Measurements from ENCODE around the gene MACROD2. TPM values are rescaled to one million over a fixed set of nuclear protein-coding genes. Genes with fewer than 3 reads are reported as not detected.

The MACROD2 gene
- total RNA-seq, 1 donor from 2014 or later = 6.4 TPM

DNA sequence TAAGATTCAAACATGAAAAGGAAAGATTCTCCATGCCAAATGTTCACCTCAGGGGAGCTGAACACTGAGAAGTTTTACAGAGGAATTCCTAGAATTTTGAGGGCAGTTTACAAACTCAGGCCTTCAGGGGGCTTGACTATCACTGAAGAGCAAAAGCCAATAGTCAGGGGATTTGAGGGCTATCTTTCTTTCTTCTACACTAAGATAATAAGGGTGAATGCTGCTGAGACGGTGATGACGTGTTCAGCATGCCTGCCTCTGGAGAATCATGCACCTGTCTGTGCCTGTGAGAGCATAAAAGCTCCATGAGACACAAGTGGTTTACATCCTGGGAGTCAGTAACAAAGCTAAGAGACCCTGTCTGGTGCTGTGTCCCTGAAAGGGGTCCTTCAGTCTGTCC, 1492.4 kb downstream of the MACROD2 start:
- Mint-ChIP-seq H3K27ac (ENCODE audit: unreplicated experiment) (no peak overlapping the region), H3K27me3 (ENCODE audit: low read depth) (no peaks in the 10 kb centered on the region), H3K9me3 (peaks cover 3% of the 10 kb centered on the region), H3K4me3 (no peak overlapping the region), H3K4me1 (no peaks in the 10 kb centered on the region), H3K36me3 (ENCODE audit: low read depth) (no peaks in the 10 kb centered on the region)
- TF ChIP-seq, protein P1, sequence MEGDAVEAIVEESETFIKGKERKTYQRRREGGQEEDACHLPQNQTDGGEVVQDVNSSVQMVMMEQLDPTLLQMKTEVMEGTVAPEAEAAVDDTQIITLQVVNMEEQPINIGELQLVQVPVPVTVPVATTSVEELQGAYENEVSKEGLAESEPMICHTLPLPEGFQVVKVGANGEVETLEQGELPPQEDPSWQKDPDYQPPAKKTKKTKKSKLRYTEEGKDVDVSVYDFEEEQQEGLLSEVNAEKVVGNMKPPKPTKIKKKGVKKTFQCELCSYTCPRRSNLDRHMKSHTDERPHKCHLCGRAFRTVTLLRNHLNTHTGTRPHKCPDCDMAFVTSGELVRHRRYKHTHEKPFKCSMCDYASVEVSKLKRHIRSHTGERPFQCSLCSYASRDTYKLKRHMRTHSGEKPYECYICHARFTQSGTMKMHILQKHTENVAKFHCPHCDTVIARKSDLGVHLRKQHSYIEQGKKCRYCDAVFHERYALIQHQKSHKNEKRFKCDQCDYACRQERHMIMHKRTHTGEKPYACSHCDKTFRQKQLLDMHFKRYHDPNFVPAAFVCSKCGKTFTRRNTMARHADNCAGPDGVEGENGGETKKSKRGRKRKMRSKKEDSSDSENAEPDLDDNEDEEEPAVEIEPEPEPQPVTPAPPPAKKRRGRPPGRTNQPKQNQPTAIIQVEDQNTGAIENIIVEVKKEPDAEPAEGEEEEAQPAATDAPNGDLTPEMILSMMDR (conservative IDR thresholded peaks at IDR 0.05) = no peak
- DNase-seq (ENCODE audit: low read depth, low spot score) = no peak

DNA sequence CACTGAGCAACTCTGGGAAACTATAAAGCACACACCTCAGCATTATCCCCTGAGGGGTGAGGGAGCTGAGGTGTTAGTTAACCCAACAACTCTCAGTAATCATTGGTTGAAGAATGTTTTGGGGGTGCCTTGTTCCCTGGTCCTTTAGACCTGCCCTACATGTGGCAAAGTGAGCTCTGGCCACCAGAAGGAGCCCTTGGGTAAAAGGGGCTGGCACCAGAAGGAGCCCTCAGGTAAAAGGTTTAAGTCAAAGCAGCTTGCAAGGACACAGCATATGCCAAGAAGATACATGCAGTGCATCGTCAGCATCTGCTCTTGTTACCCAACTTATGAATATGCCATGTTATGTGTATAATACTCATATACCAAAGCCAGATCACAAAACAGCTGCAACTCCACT, 1496.3 kb downstream of the MACROD2 start:
- Mint-ChIP-seq H3K4me1 (peaks cover 14% of the 10 kb centered on the region), H3K4me3 (no peak overlapping the region), H3K36me3 (ENCODE audit: low read depth) (peaks cover 3% of the 10 kb centered on the region), H3K27ac (ENCODE audit: unreplicated experiment) (no peak overlapping the region), H3K9me3 (peaks cover 4% of the 10 kb centered on the region), H3K27me3 (ENCODE audit: low read depth) (no peaks in the 10 kb centered on the region)
- TF ChIP-seq, protein P1 (conservative IDR thresholded peaks at IDR 0.05) = peak; percentile 50
- no peak for DNase-seq (ENCODE audit: low read depth, low spot score)

DNA sequence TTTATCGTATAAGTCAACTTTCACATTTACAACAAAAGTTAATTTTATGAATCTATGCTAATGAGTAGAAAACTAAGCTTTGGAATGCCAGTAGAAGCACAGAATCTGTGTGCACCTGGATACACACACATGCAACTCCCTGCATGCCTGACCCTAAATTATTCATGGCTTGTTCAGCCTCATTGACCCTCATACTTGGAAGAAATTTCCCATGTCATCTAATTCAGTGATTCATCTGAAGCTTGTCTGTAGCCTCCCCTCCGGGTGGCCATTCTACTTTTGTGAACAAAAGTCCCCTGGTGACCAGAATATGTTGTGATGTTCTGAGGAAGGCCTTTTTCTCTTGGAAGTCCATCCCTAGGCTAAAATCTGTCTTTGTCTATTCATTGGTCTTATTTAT, 1499.5 kb downstream of the MACROD2 start:
- H3K9me3 Mint-ChIP-seq = peaks cover 10% of the 10 kb centered on the region
- TF ChIP-seq, protein P1 (conservative IDR thresholded peaks at IDR 0.05) = no peak
- peaks cover 3% of the 10 kb centered on the region for H3K36me3 Mint-ChIP-seq (ENCODE audit: low read depth)
- peaks cover 14% of the 10 kb centered on the region for H3K4me1 Mint-ChIP-seq
- no peak overlapping the region for H3K27ac Mint-ChIP-seq (ENCODE audit: unreplicated experiment)
- H3K27me3 Mint-ChIP-seq (ENCODE audit: low read depth) = no peaks in the 10 kb centered on the region
- no peak for DNase-seq (ENCODE audit: low read depth, low spot score)
- no peak overlapping the region for H3K4me3 Mint-ChIP-seq

DNA sequence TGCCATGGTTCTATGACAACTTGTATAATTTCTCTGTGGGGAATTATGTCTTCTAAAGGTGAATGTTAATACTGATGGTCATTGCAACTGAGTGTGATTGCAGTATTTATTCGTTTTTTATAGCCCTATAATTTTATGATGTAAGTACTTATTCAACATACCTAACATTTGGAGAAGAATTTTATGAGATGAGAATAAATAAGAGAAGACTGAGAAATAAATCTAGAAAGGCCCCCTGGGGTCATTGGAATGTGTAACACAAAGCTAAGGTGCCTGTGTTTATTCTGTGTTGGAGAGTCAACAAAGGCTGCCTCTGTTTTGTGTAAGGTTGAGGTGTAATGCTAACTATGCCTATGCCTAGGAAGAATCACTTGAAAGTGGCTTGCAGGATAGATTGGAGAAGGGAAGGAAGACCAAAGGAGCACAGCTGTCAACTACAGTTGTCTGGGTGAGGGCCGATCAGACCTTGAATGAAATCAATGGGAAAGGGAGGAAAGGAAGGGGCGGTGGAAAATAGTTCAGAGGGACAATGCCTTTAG, 1501.3 kb downstream of the MACROD2 start:
- Mint-ChIP-seq H3K4me1 (peaks cover 14% of the 10 kb centered on the region), H3K4me3 (no peak overlapping the region), H3K36me3 (ENCODE audit: low read depth) (peaks cover 3% of the 10 kb centered on the region), H3K27ac (ENCODE audit: unreplicated experiment) (no peak overlapping the region), H3K9me3 (peaks cover 10% of the 10 kb centered on the region), H3K27me3 (ENCODE audit: low read depth) (no peaks in the 10 kb centered on the region)
- TF ChIP-seq, protein P1 (conservative IDR thresholded peaks at IDR 0.05) = no peak
- DNase-seq (ENCODE audit: low read depth, low spot score) = no peak

DNA sequence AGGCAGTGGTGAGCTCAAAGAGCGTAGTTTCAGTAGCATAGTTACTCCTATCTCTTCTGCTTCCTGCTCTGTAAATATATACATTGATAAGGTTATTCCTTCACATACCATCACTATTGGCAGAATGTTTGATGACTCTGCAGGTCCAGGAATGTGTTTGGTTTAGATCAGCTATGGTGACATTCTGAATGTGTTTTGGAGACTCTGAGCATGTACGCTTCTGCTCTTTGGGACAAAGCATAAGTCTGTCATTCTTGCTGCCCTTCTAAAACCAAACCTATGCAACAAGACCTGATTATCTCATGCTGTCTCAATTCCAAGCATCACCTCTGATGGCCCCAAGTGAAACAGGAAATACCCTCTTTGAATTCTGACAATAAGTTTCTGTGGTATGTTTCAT, 1503.6 kb downstream of the MACROD2 start:
- DNase-seq (ENCODE audit: low read depth, low spot score) = no peak
- H3K27me3 Mint-ChIP-seq (ENCODE audit: low read depth) = no peaks in the 10 kb centered on the region
- H3K4me1 Mint-ChIP-seq = peaks cover 14% of the 10 kb centered on the region
- H3K36me3 Mint-ChIP-seq (ENCODE audit: low read depth) = peaks cover 3% of the 10 kb centered on the region
- H3K4me3 Mint-ChIP-seq = no peak overlapping the region
- no peak overlapping the region for H3K27ac Mint-ChIP-seq (ENCODE audit: unreplicated experiment)
- peaks cover 10% of the 10 kb centered on the region for H3K9me3 Mint-ChIP-seq
- TF ChIP-seq, protein P1 (conservative IDR thresholded peaks at IDR 0.05) = no peak

Data from neural crest cell (in vitro differentiated cells).